H9 (cell line): ENCODE data around the gene ZNF771. TPM values are rescaled to one million over a fixed set of nuclear protein-coding genes. Genes with fewer than 3 reads are reported as not detected.

Source experiments
- DNase-seq: peaks from one replicate; pipeline ENCODE4 v3.0.0-alpha.2; 2017
- H2AFZ ChIP-seq: one replicate; pipeline ENCODE4 v1.6.1; 2013; ENCODE audit warnings: mild to moderate bottlenecking, low read length, control low read depth, moderate library complexity
- H2AK5ac ChIP-seq: 2 replicates; pipeline ENCODE4 v1.6.1; 2013; ENCODE audit warnings: low read length, control low read depth, mixed read lengths; ENCODE audit not compliant: insufficient read length
- H2BK120ac ChIP-seq: one replicate; pipeline ENCODE4 v1.6.1; 2013; ENCODE audit warnings: low read depth, mild to moderate bottlenecking, low read length, control low read depth, inconsistent platforms; ENCODE audit not compliant: poor library complexity, severe bottlenecking
- H2BK12ac ChIP-seq: 2 replicates; pipeline ENCODE4 v1.6.1; 2013; ENCODE audit warnings: low read length, control low read depth, mixed read lengths, low read depth; ENCODE audit not compliant: insufficient read length
- H2BK15ac ChIP-seq: 2 replicates; pipeline ENCODE4 v1.6.1; 2013; ENCODE audit warnings: low read depth, low read length, control low read depth
- H2BK20ac ChIP-seq: one replicate; pipeline ENCODE4 v1.6.1; 2013; ENCODE audit warnings: low read depth, mild to moderate bottlenecking, low read length, control low read depth, inconsistent platforms; ENCODE audit not compliant: poor library complexity, severe bottlenecking
- H2BK5ac ChIP-seq: 2 replicates; pipeline ENCODE4 v1.6.1; 2013; ENCODE audit warnings: low read length, control low read depth, mixed read lengths; ENCODE audit not compliant: insufficient read length
- H3K14ac ChIP-seq: 2 replicates; pipeline ENCODE4 v1.6.1; 2013; ENCODE audit warnings: low read length, control low read depth; ENCODE audit not compliant: insufficient read depth
- H3K18ac ChIP-seq: 2 replicates; pipeline ENCODE4 v1.6.1; 2013; ENCODE audit warnings: low read depth, mild to moderate bottlenecking, mixed read lengths, low read length, control low read depth; ENCODE audit not compliant: insufficient read length
- H3K23ac ChIP-seq: 2 replicates; pipeline ENCODE4 v1.6.1; 2013; ENCODE audit warnings: low read length, control low read depth, mixed read lengths, low read depth; ENCODE audit not compliant: insufficient read length
- H3K23me2 ChIP-seq: 2 replicates; pipeline ENCODE4 v1.6.1; 2013; ENCODE audit warnings: low read depth, mild to moderate bottlenecking, mixed read lengths, low read length, control low read depth; ENCODE audit not compliant: insufficient read length, poor library complexity, severe bottlenecking
- H3K27ac ChIP-seq: 2 replicates; pipeline ENCODE4 v1.5.1; 2013; ENCODE audit warnings: low read length, control low read depth, mixed read lengths, low read depth; ENCODE audit not compliant: insufficient read length
- H3K27me3 ChIP-seq: 2 replicates; pipeline ENCODE4 v1.6.1; 2013; ENCODE audit warnings: low read length, control low read depth, inconsistent platforms; ENCODE audit not compliant: insufficient read depth
- H3K4ac ChIP-seq: 2 replicates; pipeline ENCODE4 v1.6.1; 2013; ENCODE audit warnings: low read depth, mild to moderate bottlenecking, control low read depth, inconsistent platforms, low read length, moderate library complexity
- H3K4me1 ChIP-seq: 2 replicates; pipeline ENCODE4 v1.6.1; 2013; ENCODE audit warnings: low read length, control low read depth, inconsistent platforms; ENCODE audit not compliant: insufficient read depth
- H3K4me2 ChIP-seq: 2 replicates; pipeline ENCODE4 v1.6.1; 2013; ENCODE audit warnings: low read length, control low read depth, mixed read lengths; ENCODE audit not compliant: insufficient read length, insufficient read depth
- H3K56ac ChIP-seq: 2 replicates; pipeline ENCODE4 v1.6.1; 2013; ENCODE audit warnings: low read depth, mild to moderate bottlenecking, mixed read lengths, low read length, control low read depth; ENCODE audit not compliant: insufficient read length
- H3K79me1 ChIP-seq: 2 replicates; pipeline ENCODE4 v1.6.1; 2013; ENCODE audit warnings: low read depth, mild to moderate bottlenecking, moderate library complexity, low read length, control low read depth, inconsistent platforms; ENCODE audit not compliant: insufficient read depth, poor library complexity, severe bottlenecking
- H3K79me2 ChIP-seq: 2 replicates; pipeline ENCODE4 v1.6.1; 2013; ENCODE audit warnings: low read length, control low read depth, inconsistent platforms; ENCODE audit not compliant: insufficient read depth
- H3K9ac ChIP-seq: 2 replicates; pipeline ENCODE4 v1.6.1; 2013; ENCODE audit warnings: low read length, control low read depth, mixed read lengths; ENCODE audit not compliant: insufficient read length; ENCODE audit errors: extremely low read depth
- H3K9me3 ChIP-seq: one replicate; pipeline ENCODE4 v1.6.1; 2013; ENCODE audit warnings: low read depth, low read length, inconsistent platforms; ENCODE audit not compliant: control insufficient read depth
- H3T11ph ChIP-seq: one replicate; pipeline ENCODE4 v1.6.1; 2013; ENCODE audit warnings: mild to moderate bottlenecking, low read length, control low read depth, inconsistent platforms
- H4K20me1 ChIP-seq: one replicate; pipeline ENCODE4 v1.6.1; 2013; ENCODE audit not compliant: control insufficient read depth, insufficient read length, insufficient read depth
- H4K5ac ChIP-seq: 2 replicates; pipeline ENCODE4 v1.6.1; 2013; ENCODE audit warnings: low read depth, mild to moderate bottlenecking, mixed read lengths, low read length, control low read depth; ENCODE audit not compliant: insufficient read length
- H4K8ac ChIP-seq: replicated peaks from 2 replicates; pipeline ENCODE4 v1.6.1; 2013; ENCODE audit warnings: low read length, control low read depth, mixed read lengths, low read depth; ENCODE audit not compliant: insufficient read length
- H4K91ac ChIP-seq: 2 replicates; pipeline ENCODE4 v1.6.1; 2013; ENCODE audit warnings: low read depth, mild to moderate bottlenecking, moderate library complexity, mixed read lengths, low read length, control low read depth; ENCODE audit not compliant: insufficient read length
- H3K27ac Mint-ChIP-seq, 3 experiments: 2 replicates in 2 of 3; 3 replicates in 1 of 3; pipeline ENCODE4 v1.8.0; 2020 to 2021; ENCODE audit warnings: mixed read lengths in 3 of 3, mild to moderate bottlenecking in 1 of 3, moderate library complexity in 1 of 3
- H3K27me3 Mint-ChIP-seq: 2 replicates; pipeline ENCODE4 v1.8.0; 2021; ENCODE audit warnings: low read depth, mild to moderate bottlenecking, moderate library complexity, mixed read lengths
- H3K36me3 Mint-ChIP-seq, 3 experiments: 2 replicates in 2 of 3; 3 replicates in 1 of 3; pipeline ENCODE4 v1.8.0; 2020 to 2021; ENCODE audit warnings: low read depth in 3 of 3, mixed read lengths in 3 of 3; ENCODE audit not compliant: insufficient read depth in 1 of 3
- H3K4me1 Mint-ChIP-seq, 2 experiments: 2 replicates each; pipeline ENCODE4 v1.8.0; 2020; ENCODE audit warnings: mixed read lengths in 2 of 2
- H3K4me3 Mint-ChIP-seq, 2 experiments: 2 replicates in 1 of 2; 3 replicates in 1 of 2; pipeline ENCODE4 v1.8.0; 2020 to 2021; ENCODE audit warnings: mild to moderate bottlenecking in 2 of 2, mixed read lengths in 2 of 2, moderate library complexity in 1 of 2
- H3K9me3 Mint-ChIP-seq, 2 experiments: 2 replicates in 1 of 2; 3 replicates in 1 of 2; pipeline ENCODE4 v1.8.0; 2020; ENCODE audit warnings: mild to moderate bottlenecking in 2 of 2, mixed read lengths in 2 of 2, moderate library complexity in 1 of 2
- CTCF ChIP-seq: fragments of 200-600 bp; sonication (generic); conservative IDR thresholded peaks from 3 replicates; pipeline ENCODE4 v1.8.0; 2021; ENCODE audit warnings: antibody characterized with exemption, mild to moderate bottlenecking
- WGBS: extraction: QIAGEN DNeasy Blood & Tissue Kit; methylation state at CpG from one replicate; pipeline ENCODE4 v1.1.7; 2013; ENCODE audit warnings: missing lambda C conversion rate, low lambda C conversion rate, mixed read lengths; ENCODE audit not compliant: insufficient read length; ENCODE audit errors: extremely low coverage; 5-methylcytosine and 5-hydroxymethylcytosine counted together
- total RNA-seq: library from RNA; stranded (reverse); gene quantifications from 2 replicates; pipeline ENCODE4 v1.2.1, GENCODE V29; 2021

The ZNF771 gene
- total RNA-seq, 1 experiment from 2014 or later: 10.5 TPM

DNA sequence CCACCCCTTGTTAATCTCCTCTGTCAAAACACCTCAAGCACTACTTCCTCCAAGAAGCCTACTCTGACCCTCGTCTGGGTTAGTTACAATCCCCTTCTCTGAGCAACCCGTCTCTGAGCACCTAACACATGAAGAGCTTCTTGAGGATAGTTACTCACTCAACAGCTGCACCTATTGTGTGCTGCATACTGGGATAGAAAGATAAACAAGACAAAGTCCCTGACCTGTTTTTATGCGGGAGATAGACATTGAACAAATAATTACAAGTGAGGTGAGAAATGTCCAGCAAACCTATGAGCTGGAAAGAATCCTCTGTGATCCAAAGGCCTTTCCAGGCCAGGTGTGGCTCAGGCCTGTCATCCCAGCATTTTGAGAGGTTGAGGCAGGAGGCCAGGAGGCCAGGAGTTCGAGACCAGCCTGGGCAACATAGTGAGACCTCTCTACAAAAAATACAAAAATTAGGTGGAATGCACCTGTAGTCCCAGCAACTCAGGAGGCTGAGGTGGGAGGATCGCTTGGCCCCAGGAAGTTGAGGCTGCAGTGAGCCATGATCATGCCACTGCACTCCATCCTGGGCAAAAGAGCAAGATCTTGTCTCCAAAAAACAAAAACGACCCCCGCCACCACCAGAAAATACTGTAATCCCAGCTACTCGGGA lies 5.5 kb upstream of the ZNF771 start:
- Mint-ChIP-seq H3K27me3 (peaks cover 2% of the 10 kb centered on the region), H3K4me3 (peak overlapping the region; percentile 4 to 67; a peak in 4 of 5 replicates), H3K27ac (peak overlapping the region in 1 of 3 experiments; percentile 25; a peak in 3 of 7 replicates), H3K4me1 (peaks cover 27 to 28% of the 10 kb centered on the region in 2 experiments), H3K9me3 (no peaks in the 10 kb centered on the region), H3K36me3 (peaks cover 8 to 26% (median 18%) of the 10 kb centered on the region in 3 experiments; a peak in 6 of 7 replicates)
- H3K14ac ChIP-seq: no peak overlapping the region
- no peaks in the 10 kb centered on the region for H3K79me2 ChIP-seq
- H2BK20ac ChIP-seq: no peak overlapping the region
- H4K5ac ChIP-seq: no peak overlapping the region
- no peak overlapping the region for H3K4me2 ChIP-seq
- no peaks in the 10 kb centered on the region for H4K20me1 ChIP-seq
- no peak overlapping the region for H3K9ac ChIP-seq
- no peak overlapping the region for H3K23ac ChIP-seq
- H3K27me3 ChIP-seq: no peaks in the 10 kb centered on the region
- no peak overlapping the region for H3K18ac ChIP-seq
- H2BK120ac ChIP-seq: no peak overlapping the region
- no peak overlapping the region for H4K8ac ChIP-seq
- no peak overlapping the region for H3T11ph ChIP-seq
- H3K4me1 ChIP-seq: no peaks in the 10 kb centered on the region; the same call in 1 of the 2 replicates
- no CpG with 5 or more reads among the region's 8 CpGs for WGBS
- no peaks in the 10 kb centered on the region for H3K79me1 ChIP-seq
- no peak overlapping the region for H2AFZ ChIP-seq
- no peak overlapping the region for H4K91ac ChIP-seq
- no peak overlapping the region for H3K27ac ChIP-seq
- H3K56ac ChIP-seq: no peak overlapping the region
- H2BK5ac ChIP-seq: no peak overlapping the region
- no peak for TF ChIP-seq CTCF
- H3K9me3 ChIP-seq: no peaks in the 10 kb centered on the region
- no peak for DNase-seq
- no peak overlapping the region for H2AK5ac ChIP-seq
- H2BK12ac ChIP-seq: no peak overlapping the region
- H3K23me2 ChIP-seq: peaks cover 10% of the 10 kb centered on the region
- H3K4ac ChIP-seq: no peak overlapping the region
- H2BK15ac ChIP-seq: no peak overlapping the region
